Measurements from ENCODE around the gene GREB1L.

- TF ChIP-seq CTCF (conservative IDR thresholded peaks at IDR 0.05 in 1 of 2, IDR thresholded peaks at IDR 0.05 in 1 of 2; ENCODE audit: extremely low read depth in 1 of 2, insufficient read depth in 1 of 2, low read depth in 1 of 2, low read length in 2 of 2) (no peak), EZH2 (IDR thresholded peaks at IDR 0.05; ENCODE audit: borderline replicate concordance, low read length) (no peak)
Observed at GRCh38 chr18:21359746-21360145, 117.7 kb downstream of the GREB1L start.

All from mammary epithelial cell (primary cell).